NCI-H510A (cell line): ENCODE results near the gene BPIFB3.
"Not testable (repeated sequence)": the region's sequence is repeated elsewhere in the genome, so short reads cannot be mapped to it uniquely, and the experiment has no call there.

Experiments used
- DNase-seq: peaks from one replicate; lab custom pipeline; 2025; lab: John Stamatoyannopoulos, UW

BPIFB3 gene

GRCh38 chr20:33028875-33029274 is 24.8 kb upstream of the BPIFB3 start:
- no peak for DNase-seq

GRCh38 chr20:33030076-33030475 is 23.6 kb upstream of the BPIFB3 start:
- DNase-seq: no peak

DNA sequence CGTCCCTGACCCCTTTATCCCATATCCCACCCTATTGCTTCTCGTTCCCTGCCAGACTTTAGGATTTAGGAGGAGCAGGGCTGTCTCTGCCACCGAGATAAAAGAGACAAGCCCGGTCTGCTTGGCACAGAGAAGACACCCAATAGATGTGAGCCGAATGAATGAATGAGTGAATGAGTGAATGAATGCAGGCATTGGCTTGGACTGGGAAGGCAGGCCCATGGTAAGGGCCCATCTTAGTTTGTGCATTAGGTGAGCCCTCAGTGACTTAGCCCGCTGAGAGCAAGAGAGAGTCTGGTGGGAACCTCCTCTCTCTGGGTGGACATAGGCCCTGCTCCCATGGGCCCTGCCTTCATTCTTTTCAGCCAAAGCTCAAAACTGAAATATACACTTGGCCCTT is 23.1 kb upstream of the BPIFB3 start:
- no peak for DNase-seq

GRCh38 chr20:33031531-33031930 is 22.2 kb upstream of the BPIFB3 start, which contains the start of gene BPIFB6:
Gene BPIFB6, plus strand, starts transcription at chr20:33031648. Its CDS starts 0 bp downstream, at chr20:33031648.
- no peak for DNase-seq

DNA sequence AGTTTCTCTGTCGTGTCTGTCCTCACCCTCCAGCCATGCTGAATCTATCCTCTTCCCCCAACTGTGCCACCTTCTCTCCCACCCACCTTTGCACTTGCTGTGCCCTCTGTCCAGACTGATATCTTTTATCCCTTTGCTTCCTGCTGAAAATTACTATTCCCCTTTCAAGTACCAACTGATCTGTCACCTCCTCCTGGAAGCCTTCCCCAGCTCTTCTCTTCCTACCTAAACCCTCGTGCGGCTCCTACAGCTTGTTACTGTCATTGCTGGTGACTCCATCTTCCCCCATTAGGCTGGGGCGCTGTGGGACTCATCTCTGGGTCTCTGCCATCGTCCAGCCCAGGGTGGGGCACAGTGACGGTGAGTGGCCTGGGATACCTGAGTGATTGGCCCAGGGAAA is 21.1 kb upstream of the BPIFB3 start:
- no peak for DNase-seq

DNA sequence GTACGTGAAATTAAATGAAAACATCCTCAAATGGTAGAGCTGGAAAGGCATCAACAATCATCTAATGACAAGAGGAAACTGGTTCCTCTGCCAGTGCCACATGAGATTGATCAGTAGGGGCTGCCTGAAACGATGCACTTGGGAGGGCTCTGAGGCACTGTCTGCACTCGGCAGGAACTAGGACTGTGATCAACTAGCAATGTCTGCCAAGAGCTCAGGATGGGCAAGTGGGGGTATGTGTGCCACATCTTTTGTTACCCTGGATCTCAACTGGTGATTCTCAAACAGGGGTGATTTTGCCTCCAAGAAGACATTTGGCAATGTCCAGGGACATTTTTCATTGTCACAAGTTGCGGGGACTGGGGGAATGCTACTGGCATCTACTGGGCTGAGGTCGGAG is 20.3 kb upstream of the BPIFB3 start:
- no peak for DNase-seq

- DNase-seq: no peak
Measured at GRCh38 chr20:33034115-33034514, 19.6 kb upstream of the BPIFB3 start.

- no peak for DNase-seq
Measured at GRCh38 chr20:33034901-33035492, 18.7 kb upstream of the BPIFB3 start.

GRCh38 chr20:33037456-33037855 is 16.2 kb upstream of the BPIFB3 start:
- no peak for DNase-seq

GRCh38 chr20:33038243-33038642 is 15.5 kb upstream of the BPIFB3 start:
- no peak for DNase-seq

- DNase-seq: no peak
Measured at GRCh38 chr20:33042430-33042829, 11.3 kb upstream of the BPIFB3 start.

DNA sequence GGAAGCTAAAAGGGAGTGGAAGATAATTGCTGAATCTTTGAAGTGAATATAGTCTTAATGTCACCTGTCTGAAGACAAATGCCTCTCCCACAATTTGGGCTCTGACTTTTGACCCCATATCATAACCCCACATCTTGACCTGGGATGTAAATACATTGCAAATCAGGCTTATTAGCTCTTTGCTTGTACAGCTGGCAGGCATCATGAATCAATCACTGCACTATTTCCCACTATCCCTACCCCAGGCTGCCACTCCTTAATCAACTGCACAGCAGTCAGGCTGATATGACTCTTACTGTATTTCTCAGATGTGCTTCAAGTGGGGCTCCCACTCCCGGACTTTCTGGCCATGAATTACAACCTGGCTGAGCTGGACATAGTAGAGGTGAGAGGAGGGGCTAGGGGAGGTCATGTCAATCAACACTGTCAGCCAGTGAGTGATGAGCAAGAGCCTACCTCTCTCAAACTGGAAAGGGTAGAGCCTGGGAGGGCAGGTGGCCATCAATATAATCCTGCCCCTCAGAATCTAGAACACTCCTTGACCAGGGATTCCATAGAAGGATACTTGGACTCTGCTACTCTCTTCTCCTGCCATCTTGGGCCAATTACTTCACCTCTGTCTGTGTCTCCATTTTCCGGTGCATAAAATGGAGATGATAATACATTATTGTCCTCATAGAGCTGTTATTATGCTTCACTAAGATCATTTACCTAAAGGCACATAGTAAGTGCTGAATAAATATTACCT is 10.5 kb upstream of the BPIFB3 start:
- DNase-seq: no peak

DNA sequence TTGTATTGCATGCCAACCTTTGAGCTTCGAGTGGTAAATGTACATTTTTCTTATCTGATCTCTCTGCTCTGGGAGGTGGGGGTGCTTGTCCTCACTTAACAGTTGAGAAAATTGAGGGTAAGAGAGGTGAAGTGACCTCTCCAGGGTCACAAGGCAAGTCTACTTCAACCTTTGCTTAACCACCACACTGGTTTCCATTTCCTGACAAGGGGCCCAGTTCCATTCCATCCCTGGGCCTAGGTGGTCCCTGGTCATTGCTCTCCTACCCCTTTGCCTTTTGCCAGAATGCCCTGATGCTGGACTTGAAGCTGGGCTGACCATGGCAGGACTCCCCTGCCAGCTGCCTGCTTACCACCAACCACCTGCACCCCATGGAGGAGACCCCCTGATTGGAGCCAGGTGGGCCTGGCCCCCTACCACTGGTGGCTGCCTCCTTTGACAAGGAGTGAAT is 9.9 kb upstream of the BPIFB3 start:
- no peak for DNase-seq

- DNase-seq: not testable (repeated sequence)
Measured at GRCh38 chr20:33045129-33045721, 8.5 kb upstream of the BPIFB3 start.

GRCh38 chr20:33046412-33046811 is 7.3 kb upstream of the BPIFB3 start:
- no peak for DNase-seq

- no peak for DNase-seq
Measured at GRCh38 chr20:33051333-33051732, 2.4 kb upstream of the BPIFB3 start.

- DNase-seq: no peak
Measured at GRCh38 chr20:33054381-33054780, 678 bp downstream of the BPIFB3 start.

- no peak for DNase-seq
Measured at GRCh38 chr20:33054791-33055190, 1.1 kb downstream of the BPIFB3 start.

DNA sequence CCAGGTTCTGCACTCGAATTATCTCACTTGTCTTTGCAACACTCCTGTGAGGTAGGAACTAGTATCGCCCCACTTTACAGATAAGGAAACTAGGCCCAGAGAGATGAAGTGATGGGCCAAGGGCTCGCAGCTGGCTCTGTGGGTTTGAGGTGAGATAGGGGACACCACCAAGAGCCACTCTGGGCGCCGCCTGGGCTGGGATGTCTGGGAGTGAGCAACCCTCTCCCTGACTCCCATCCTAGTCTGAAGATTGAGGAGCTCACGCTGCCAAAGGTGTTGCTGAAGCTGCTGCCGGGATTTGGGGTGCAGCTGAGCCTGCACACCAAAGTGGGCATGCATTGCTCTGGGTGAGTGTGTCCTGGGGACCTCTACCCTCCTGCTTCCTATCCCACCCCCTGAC is 5.4 kb downstream of the BPIFB3 start:
- no peak for DNase-seq

DNA sequence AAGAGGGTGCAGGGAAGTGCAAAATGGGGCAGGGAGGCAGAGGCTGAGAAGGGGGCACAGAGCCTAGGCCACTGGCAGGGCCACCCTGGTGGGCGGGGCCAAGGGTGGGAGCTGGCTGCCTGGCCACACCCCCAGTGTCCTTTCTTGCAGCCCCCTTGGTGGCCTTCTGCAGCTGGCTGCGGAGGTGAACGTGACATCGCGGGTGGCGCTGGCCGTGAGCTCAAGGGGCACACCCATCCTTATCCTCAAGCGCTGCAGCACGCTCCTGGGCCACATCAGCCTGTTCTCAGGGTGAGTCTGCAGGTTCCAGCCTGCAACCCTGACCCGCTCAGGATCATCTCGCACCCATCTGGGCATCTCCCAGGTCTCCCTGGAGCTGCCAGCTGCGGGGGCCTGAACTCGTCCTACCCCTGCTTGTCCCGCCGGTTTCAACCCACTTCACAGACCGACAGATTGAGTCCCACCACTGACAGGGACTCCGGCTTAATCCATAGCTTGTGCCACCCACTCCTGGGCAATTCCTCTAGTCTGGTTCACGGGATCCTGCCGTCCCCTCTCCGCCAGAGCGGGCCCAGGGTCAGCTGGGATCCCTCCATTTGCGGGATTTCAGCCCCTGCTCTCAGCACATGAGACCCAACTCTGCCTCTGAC is 6.2 kb downstream of the BPIFB3 start:
- DNase-seq: no peak

GRCh38 chr20:33061658-33062028 is 7.9 kb downstream of the BPIFB3 start:
- no peak for DNase-seq

DNA sequence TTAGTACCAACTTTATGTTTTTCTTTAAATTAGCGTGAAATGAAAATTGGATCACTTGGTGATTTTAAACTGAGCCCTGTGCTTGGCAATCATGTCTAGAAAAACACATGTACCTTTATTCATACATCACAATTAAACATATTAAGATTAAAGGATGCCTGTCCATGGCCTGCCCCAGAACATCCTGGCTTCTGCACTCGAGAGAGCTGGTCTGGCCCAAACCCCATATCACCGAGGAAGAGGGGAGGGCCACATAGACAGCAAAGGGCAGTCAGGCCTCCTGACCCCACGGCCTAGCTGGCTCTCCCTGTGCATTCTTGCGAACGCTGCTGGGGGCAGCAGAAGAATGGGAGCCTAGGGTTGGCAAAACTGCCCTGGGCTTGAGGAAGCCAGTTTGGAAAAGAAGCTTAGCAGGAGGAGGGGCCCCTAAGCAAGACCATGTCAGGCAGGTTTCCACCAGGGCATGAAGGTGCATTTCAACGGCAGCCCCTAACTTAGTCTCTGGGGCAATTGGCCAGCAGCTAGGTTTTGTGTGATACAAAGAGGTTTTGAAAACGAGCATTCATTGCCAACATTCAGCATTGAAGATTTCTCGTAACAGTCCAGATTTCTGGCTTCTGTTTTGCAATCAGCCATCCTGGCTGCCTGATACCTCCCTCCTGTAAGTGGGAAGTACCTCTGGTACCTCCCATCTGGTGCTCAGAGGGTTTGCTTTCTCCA is 8.6 kb downstream of the BPIFB3 start:
- no peak for DNase-seq
